BJ (cell line): ENCODE measurements around the gene NACC1. TPM values are rescaled to one million over a fixed set of nuclear protein-coding genes. Genes with fewer than 3 reads are reported as not detected.

Source experiments
- CTCF ChIA-PET: fragments of 350-600 bp; formaldehyde crosslinking; extraction: SDS; loops from one replicate; lab custom pipeline; 2021; ENCODE audit warnings: antibody characterized with exemption, inconsistent platforms; lab: Yijun Ruan, JAX
- POLR2A ChIA-PET: fragments of 300-600 bp; sonication (Branson Sonifier 250); formaldehyde crosslinking; extraction: SDS; loops from one replicate; lab custom pipeline; 2021; ENCODE audit warnings: antibody characterized with exemption; lab: Charles Lee
- DNase-seq: peaks from one replicate; pipeline ENCODE4 v3.0.0-alpha.2; 2011; ENCODE audit warnings: low read depth
- H3K27me3 ChIP-seq: 2 replicates; pipeline ENCODE4 v1.6.0; 2011; ENCODE audit warnings: low read length; ENCODE audit not compliant: control insufficient read depth, insufficient read depth
- H3K36me3 ChIP-seq: 2 replicates; pipeline ENCODE4 v1.5.1; 2011; ENCODE audit warnings: low read length; ENCODE audit not compliant: control insufficient read depth, insufficient read depth
- H3K4me3 ChIP-seq: 2 replicates; pipeline ENCODE4 v1.5.1; 2011; ENCODE audit warnings: low read depth, mild to moderate bottlenecking, control low read depth, low read length
- CTCF ChIP-seq: IDR thresholded peaks from 2 replicates; pipeline ENCODE4 v1.5.1; 2011; ENCODE audit warnings: low read depth, mild to moderate bottlenecking, control low read depth, inconsistent platforms, low read length, moderate library complexity; ENCODE audit not compliant: insufficient read depth
- polyA plus RNA-seq: library from polyadenylated mRNA; depleted of rRNA; stranded (reverse); fragments of >200 nt; gene quantifications from 2 replicates; pipeline ENCODE4 v1.2.3, GENCODE V29; 2011

Gene NACC1
- polyA plus RNA-seq, 1 experiment, result 98.7 TPM

- no peak for TF ChIP-seq CTCF
- POLR2A ChIA-PET, result no interaction called here
- no peak overlapping the region for H3K4me3 ChIP-seq
- no peaks in the 10 kb centered on the region for H3K27me3 ChIP-seq
- H3K36me3 ChIP-seq, result peaks cover 12% of the 10 kb centered on the region
- no peak for DNase-seq
- CTCF ChIA-PET, result interaction anchor here (0.6 to 4.0 kb wide), 17 partner anchors 10 to 156 kb away, joined by 3 to 25 read pairs (median 3); partner anchors contain the start of gene NACC1
Measured at GRCh38 chr19:13104848-13105711, 13.0 kb upstream of the NACC1 start.

DNA sequence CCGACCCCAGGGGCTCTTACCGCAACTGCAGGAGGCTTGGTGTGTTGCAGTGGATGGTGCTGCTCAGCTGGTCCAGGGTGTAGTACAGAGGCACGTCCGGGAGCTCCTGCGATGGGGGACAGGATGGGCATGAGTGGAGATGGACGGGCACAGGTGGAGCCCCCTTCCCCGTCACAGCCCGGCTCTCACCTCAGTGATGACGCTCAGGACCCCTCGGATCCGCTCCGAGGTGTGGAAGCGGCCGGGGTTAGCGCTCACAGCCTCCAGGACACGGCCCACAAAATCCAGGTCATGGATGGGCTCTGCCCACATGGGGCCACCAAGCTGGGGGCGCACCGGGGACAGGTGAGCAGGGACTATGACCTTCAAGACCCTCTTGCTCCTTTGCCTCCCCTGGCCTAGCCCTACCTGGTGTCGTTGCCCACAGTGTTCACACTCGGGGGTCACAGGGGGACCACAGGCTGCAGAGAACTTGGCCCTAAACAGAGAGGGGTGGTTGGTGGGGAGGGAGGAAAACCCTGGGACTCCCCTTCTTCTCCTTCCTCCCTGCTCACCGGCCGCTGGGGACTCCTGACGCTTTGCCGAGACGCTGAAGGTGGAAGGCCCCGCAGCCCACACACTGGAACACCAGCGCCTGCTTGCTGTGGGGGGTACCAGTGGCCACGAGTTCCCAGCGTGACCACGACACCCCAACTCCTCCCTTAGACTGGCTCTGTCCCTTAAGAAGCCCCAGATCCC, 8.5 kb upstream of the NACC1 start:
- Histone ChIP-seq H3K4me3 (no peak overlapping the region), H3K27me3 (no peaks in the 10 kb centered on the region), H3K36me3 (peaks cover 17% of the 10 kb centered on the region)
- no peak for TF ChIP-seq CTCF
- CTCF ChIA-PET, result no interaction called here
- POLR2A ChIA-PET, result no interaction called here
- DNase-seq, result no peak

DNA sequence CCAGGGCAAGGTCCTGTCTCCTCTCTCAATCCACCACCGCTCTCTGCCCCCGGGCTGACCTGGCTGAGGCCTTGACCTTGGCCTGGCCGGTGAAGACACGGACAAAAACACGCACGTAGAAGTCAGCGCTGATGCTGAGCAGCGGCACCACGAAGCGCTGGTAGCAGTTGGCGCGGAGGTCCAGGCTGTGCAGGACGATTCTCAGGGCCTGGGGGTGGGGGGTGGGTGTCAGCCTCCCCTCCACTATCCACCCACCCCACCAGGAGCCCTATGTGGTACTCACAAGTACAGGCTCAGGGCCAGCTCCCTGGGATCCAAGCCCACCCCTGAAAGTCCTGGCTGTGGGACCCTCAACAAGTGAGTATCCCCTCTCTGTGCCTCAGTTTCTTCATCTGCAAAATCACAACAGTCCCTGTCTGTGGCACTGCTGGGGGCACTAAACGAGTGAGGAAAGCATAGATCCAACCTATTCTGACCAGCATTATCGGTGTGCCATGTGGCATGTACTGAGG, 7.9 kb upstream of the NACC1 start:
- ChIA-PET POLR2A (no interaction called here), CTCF (interaction anchor here (0.9 kb wide), 1 partner anchor 145 kb away, joined by 3 read pairs; no protein-coding TSS in a partner anchor)
- H3K4me3 ChIP-seq, result no peak overlapping the region
- no peak for DNase-seq
- no peaks in the 10 kb centered on the region for H3K27me3 ChIP-seq
- no peak for TF ChIP-seq CTCF
- peaks cover 17% of the 10 kb centered on the region for H3K36me3 ChIP-seq

GRCh38 chr19:13112555-13112954, 5.5 kb upstream of the NACC1 start:
- Histone ChIP-seq H3K27me3 (no peaks in the 10 kb centered on the region), H3K36me3 (peaks cover 14% of the 10 kb centered on the region), H3K4me3 (no peak overlapping the region)
- no peak for DNase-seq
- POLR2A ChIA-PET, result no interaction called here
- CTCF ChIA-PET, result interaction anchor here (1.6 kb wide), 1 partner anchor 18 kb away, joined by 7 read pairs; no protein-coding TSS in a partner anchor
- no peak for TF ChIP-seq CTCF

DNA sequence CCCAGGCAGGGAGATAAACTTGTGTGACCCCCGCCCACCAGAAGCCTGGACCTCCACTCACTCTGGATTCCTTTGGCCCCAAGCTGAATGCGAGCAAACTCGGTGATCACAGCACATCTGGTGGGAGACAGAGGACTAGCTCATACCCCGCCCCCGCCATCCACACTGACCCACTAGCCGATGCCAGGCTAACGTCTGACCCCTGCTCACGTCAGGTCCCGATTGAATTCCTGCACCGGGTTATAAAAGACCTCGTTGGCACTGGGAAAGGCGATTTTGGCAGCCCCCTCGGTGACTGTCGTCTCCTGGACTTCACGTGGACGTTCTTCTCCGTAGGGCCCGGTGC, 2.2 kb upstream of the NACC1 start:
- POLR2A ChIA-PET, result no interaction called here
- Histone ChIP-seq H3K36me3 (peaks cover 6% of the 10 kb centered on the region), H3K4me3 (peak overlapping the region; percentile 99), H3K27me3 (no peaks in the 10 kb centered on the region)
- no peak for DNase-seq
- no peak for TF ChIP-seq CTCF
- CTCF ChIA-PET, result interaction anchor here (1.0 to 2.2 kb wide), 3 partner anchors 22 to 138 kb away, joined by 3 to 6 read pairs (median 4); no protein-coding TSS in a partner anchor
